A673 (cell line): Measurements from ENCODE around the gene RHAG. TPM values are rescaled to one million over a fixed set of nuclear protein-coding genes. Genes with fewer than 3 reads are reported as not detected.
"Not testable (repeated sequence)": the region's sequence is repeated elsewhere in the genome, so short reads cannot be mapped to it uniquely, and the experiment has no call there.

Source experiments
- BruUV-seq: library from RNA; stranded (reverse); fragments of 400-500 nt; replicated peaks from 2 replicates; lab custom pipeline; 2021; lab: Mats Ljungman, UMichigan
- CTCF ChIA-PET: fragments of 300-600 bp; sonication (Branson Sonifier 250); formaldehyde crosslinking; loops from one replicate; lab custom pipeline; 2022; ENCODE audit warnings: antibody characterized with exemption; lab: Charles Lee
- POLR2A ChIA-PET: fragments of 300-600 bp; sonication (Branson Sonifier 250); formaldehyde crosslinking; loops from one replicate; lab custom pipeline; 2022; ENCODE audit warnings: antibody characterized with exemption; ENCODE audit not compliant: low non-redundant PET; lab: Charles Lee
- DNase-seq: peaks from one replicate; pipeline ENCODE4 v3.0.0-alpha.2; 2015; ENCODE audit warnings: low spot score
- H3K27ac ChIP-seq: fragments of 200-600 bp; sonication (generic); 2 replicates; pipeline ENCODE4 v1.5.1; 2016; ENCODE audit warnings: mixed run types, low read depth, mild to moderate bottlenecking, mixed read lengths, antibody characterized with exemption, low read length; ENCODE audit not compliant: poor library complexity, severe bottlenecking
- H3K27me3 ChIP-seq: fragments of 200-600 bp; sonication (generic); replicated peaks from 2 replicates; pipeline ENCODE4 v1.6.1; 2017; ENCODE audit warnings: mixed run types, low read depth, mild to moderate bottlenecking, mixed read lengths, antibody characterized with exemption, low read length; ENCODE audit not compliant: insufficient read depth, poor library complexity
- H3K36me3 ChIP-seq: fragments of 200-600 bp; sonication (generic); 2 replicates; pipeline ENCODE4 v1.6.1; 2016; ENCODE audit warnings: mixed run types, mild to moderate bottlenecking, mixed read lengths, antibody characterized with exemption, low read length; ENCODE audit not compliant: insufficient read depth, poor library complexity, severe bottlenecking
- H3K4me1 ChIP-seq: fragments of 200-600 bp; sonication (generic); 2 replicates; pipeline ENCODE4 v1.6.1; 2017; ENCODE audit warnings: mixed run types, mild to moderate bottlenecking, mixed read lengths, antibody characterized with exemption, low read length; ENCODE audit not compliant: insufficient read depth, poor library complexity, severe bottlenecking
- H3K4me3 ChIP-seq: fragments of 200-600 bp; sonication (generic); 2 replicates; pipeline ENCODE4 v1.5.1; 2016; ENCODE audit warnings: low read depth, mixed run types, mild to moderate bottlenecking, mixed read lengths, low read length; ENCODE audit not compliant: poor library complexity, severe bottlenecking
- H3K9me3 ChIP-seq: fragments of 200-600 bp; sonication (generic); 2 replicates; pipeline ENCODE4 v1.6.1; 2016; ENCODE audit warnings: mixed run types, low read depth, mild to moderate bottlenecking, mixed read lengths, antibody characterized with exemption, low read length; ENCODE audit not compliant: poor library complexity, severe bottlenecking
- EZH2 ChIP-seq: fragments of 200-600 bp; sonication (generic); IDR thresholded peaks from 2 replicates; pipeline ENCODE4 v1.6.1; 2017; ENCODE audit warnings: borderline replicate concordance, low read depth, mild to moderate bottlenecking, mixed read lengths, antibody characterized with exemption, low read length; ENCODE audit not compliant: poor library complexity, severe bottlenecking
- intact Hi-C: fragments of 100-400 bp; cut with micrococcal nuclease; formaldehyde crosslinking; loops from one replicate; pipeline ENCODE4 v1.10.0; 2022; ENCODE audit not compliant: unreplicated experiment
- total RNA-seq: library from RNA; stranded (reverse); gene quantifications from 2 replicates; pipeline ENCODE4 v1.2.3, GENCODE V29; 2021
- TF ChIP-seq, protein P1 (sequence below): fragments of 300-800, 200-600 bp; sonication (generic); conservative IDR thresholded peaks from 2 replicates; pipeline ENCODE4 v1.5.1; 2017; ENCODE audit warnings: low read depth, mild to moderate bottlenecking, antibody characterized with exemption, low read length, moderate library complexity, mixed read lengths

Gene RHAG
- total RNA-seq, 1 experiment from 2014 or later = not detected

DNA sequence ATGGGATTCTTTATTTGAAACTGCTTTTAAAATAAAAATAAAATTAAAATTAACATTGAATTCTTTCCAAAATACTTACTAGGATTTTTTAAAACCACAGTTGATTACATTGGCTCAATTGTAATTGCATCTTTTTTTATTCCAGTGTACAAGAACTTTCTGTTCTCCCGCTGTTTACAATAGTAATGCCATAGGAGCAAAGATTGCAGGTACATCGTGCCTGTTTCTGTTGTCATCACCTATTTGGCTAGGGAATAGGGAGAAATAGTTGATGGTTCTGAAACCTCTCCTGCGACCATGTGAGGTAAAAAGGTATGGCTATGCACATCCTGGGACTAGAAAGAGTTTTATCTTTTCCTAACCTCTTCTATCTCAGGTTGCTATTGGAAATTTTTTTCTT lies 28.2 kb upstream of the RHAG start:
- Histone ChIP-seq H3K27ac (no peak overlapping the region), H3K9me3 (no peaks in the 10 kb centered on the region), H3K4me3 (no peak overlapping the region), H3K27me3 (peaks cover 5% of the 10 kb centered on the region), H3K36me3 (no peaks in the 10 kb centered on the region), H3K4me1 (no peaks in the 10 kb centered on the region)
- TF ChIP-seq, protein P1, sequence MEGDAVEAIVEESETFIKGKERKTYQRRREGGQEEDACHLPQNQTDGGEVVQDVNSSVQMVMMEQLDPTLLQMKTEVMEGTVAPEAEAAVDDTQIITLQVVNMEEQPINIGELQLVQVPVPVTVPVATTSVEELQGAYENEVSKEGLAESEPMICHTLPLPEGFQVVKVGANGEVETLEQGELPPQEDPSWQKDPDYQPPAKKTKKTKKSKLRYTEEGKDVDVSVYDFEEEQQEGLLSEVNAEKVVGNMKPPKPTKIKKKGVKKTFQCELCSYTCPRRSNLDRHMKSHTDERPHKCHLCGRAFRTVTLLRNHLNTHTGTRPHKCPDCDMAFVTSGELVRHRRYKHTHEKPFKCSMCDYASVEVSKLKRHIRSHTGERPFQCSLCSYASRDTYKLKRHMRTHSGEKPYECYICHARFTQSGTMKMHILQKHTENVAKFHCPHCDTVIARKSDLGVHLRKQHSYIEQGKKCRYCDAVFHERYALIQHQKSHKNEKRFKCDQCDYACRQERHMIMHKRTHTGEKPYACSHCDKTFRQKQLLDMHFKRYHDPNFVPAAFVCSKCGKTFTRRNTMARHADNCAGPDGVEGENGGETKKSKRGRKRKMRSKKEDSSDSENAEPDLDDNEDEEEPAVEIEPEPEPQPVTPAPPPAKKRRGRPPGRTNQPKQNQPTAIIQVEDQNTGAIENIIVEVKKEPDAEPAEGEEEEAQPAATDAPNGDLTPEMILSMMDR = no peak
- no peak for TF ChIP-seq EZH2
- ChIA-PET POLR2A (no interaction called here), CTCF (no interaction called here)
- no TSS peak for BruUV-seq
- no peak for DNase-seq
- intact Hi-C loops = no loop called here

GRCh38 chr6:49664054-49664453 lies 27.4 kb upstream of the RHAG start:
- H3K4me1 ChIP-seq, H3K4me3 ChIP-seq, H3K27ac ChIP-seq, BruUV-seq, CTCF ChIA-PET, H3K9me3 ChIP-seq, H3K27me3 ChIP-seq, H3K36me3 ChIP-seq, POLR2A ChIA-PET, DNase-seq, intact Hi-C loops: not testable (repeated sequence)

DNA sequence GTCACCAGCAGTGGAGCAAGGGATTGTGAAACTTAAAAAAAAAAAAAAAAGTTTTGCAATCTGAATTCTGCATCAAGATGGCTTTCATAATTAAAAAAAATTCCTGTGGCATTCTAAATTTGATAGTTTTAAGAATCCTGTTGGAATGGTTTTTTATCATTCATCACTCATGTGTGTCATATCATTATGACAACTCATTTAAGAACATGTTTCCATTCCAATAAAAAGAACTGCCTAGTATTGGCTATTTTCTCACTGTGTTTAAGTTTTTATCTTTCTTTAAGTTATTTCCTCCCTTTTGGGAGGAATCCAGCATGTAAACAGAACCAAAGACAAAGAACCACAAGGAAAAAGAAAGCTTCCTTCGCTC lies 26.2 kb upstream of the RHAG start:
- H3K36me3 ChIP-seq = no peaks in the 10 kb centered on the region
- no peak overlapping the region for H3K4me3 ChIP-seq
- H3K27me3 ChIP-seq = peaks cover 5% of the 10 kb centered on the region
- no peak overlapping the region for H3K27ac ChIP-seq
- ChIA-PET POLR2A (no interaction called here), CTCF (no interaction called here)
- TF ChIP-seq, protein P1 = no peak
- no TSS peak for BruUV-seq
- no peaks in the 10 kb centered on the region for H3K9me3 ChIP-seq
- intact Hi-C loops = no loop called here
- no peak for DNase-seq
- no peaks in the 10 kb centered on the region for H3K4me1 ChIP-seq

DNA sequence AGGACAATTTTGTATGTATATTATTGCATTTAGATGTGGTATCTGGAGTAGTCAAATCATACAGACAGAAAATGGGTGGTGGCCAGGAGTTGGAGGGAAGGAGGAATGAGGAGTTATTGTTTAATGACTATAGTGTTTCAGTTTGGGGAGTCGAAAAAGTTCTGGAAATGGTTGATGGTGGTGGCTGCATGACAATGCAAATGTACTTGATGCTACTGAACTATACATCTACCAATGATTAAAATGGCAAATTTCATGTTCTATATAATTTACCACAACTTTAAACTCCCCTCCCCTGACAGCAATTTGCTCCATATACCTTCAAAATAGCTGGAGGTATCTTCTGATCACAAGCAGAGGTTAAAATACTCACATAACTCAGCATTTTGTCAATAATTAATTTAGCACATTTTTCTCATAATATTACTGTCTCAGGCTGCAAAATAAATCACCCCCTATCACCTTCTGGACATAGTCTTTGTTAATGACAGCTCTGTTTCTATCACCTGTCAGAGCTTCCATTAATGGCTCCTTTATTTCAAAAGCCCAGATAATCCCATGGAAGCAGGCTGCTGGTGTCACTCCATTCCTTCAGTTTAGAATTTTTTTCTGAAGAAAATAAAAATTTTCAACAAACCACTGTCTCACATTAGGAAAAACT lies 25.7 kb upstream of the RHAG start:
- Histone ChIP-seq H3K9me3 (no peaks in the 10 kb centered on the region), H3K36me3 (no peaks in the 10 kb centered on the region), H3K27me3 (peaks cover 6% of the 10 kb centered on the region), H3K4me1 (no peaks in the 10 kb centered on the region), H3K27ac (no peak overlapping the region), H3K4me3 (no peak overlapping the region)
- BruUV-seq = no TSS peak
- TF ChIP-seq EZH2 = no peak
- TF ChIP-seq, protein P1 = no peak
- POLR2A ChIA-PET = no interaction called here
- intact Hi-C loops = no loop called here
- CTCF ChIA-PET = no interaction called here
- DNase-seq = no peak
